Measurements from ENCODE around the gene MTMR3.

Gene MTMR3

GRCh38 chr22:30031764-30032455 is 148.9 kb downstream of the MTMR3 start:
- no peaks in the 10 kb centered on the region for H3K27me3 ChIP-seq
- no peaks in the 10 kb centered on the region for H3K9me3 ChIP-seq
- peaks cover 3% of the 10 kb centered on the region; the same call in 1 of the 2 replicates for H3K36me3 ChIP-seq
- H3K4me1 ChIP-seq = no peaks in the 10 kb centered on the region
- no peak for DNase-seq
- no peak overlapping the region for H3K4me3 ChIP-seq (ENCODE audit: low read depth, low read length)
- no peak for TF ChIP-seq CTCF (IDR thresholded peaks at IDR 0.05; ENCODE audit: low read depth, low read length)

GRCh38 chr22:30033137-30033536 is 150.2 kb downstream of the MTMR3 start:
- no peak for DNase-seq
- no peak overlapping the region for H3K4me3 ChIP-seq (ENCODE audit: low read depth, low read length)
- H3K27me3 ChIP-seq = no peaks in the 10 kb centered on the region
- H3K4me1 ChIP-seq = no peaks in the 10 kb centered on the region
- TF ChIP-seq CTCF (IDR thresholded peaks at IDR 0.05; ENCODE audit: low read depth, low read length) = no peak
- H3K36me3 ChIP-seq = no peaks in the 10 kb centered on the region
- no peaks in the 10 kb centered on the region for H3K9me3 ChIP-seq

- no peaks in the 10 kb centered on the region for H3K4me1 ChIP-seq
- H3K27me3 ChIP-seq = no peaks in the 10 kb centered on the region
- DNase-seq = no peak
- H3K4me3 ChIP-seq (ENCODE audit: low read depth, low read length) = no peak overlapping the region
- H3K9me3 ChIP-seq = no peaks in the 10 kb centered on the region
- no peaks in the 10 kb centered on the region for H3K36me3 ChIP-seq
- TF ChIP-seq CTCF (IDR thresholded peaks at IDR 0.05; ENCODE audit: low read depth, low read length) = no peak
These were observed 150.9 kb downstream of the MTMR3 start for GRCh38 chr22:30033901-30034300.

GRCh38 chr22:30036656-30037055 is 153.7 kb downstream of the MTMR3 start:
- Histone ChIP-seq H3K9me3 (no peaks in the 10 kb centered on the region), H3K4me1 (no peaks in the 10 kb centered on the region), H3K27me3 (no peaks in the 10 kb centered on the region), H3K36me3 (no peaks in the 10 kb centered on the region), H3K4me3 (ENCODE audit: low read depth, low read length) (no peak overlapping the region)
- DNase-seq = no peak
- TF ChIP-seq CTCF (IDR thresholded peaks at IDR 0.05; ENCODE audit: low read depth, low read length) = no peak

- no peaks in the 10 kb centered on the region for H3K9me3 ChIP-seq
- DNase-seq = no peak
- TF ChIP-seq CTCF (IDR thresholded peaks at IDR 0.05; ENCODE audit: low read depth, low read length) = no peak
- no peak overlapping the region for H3K4me3 ChIP-seq (ENCODE audit: low read depth, low read length)
- no peaks in the 10 kb centered on the region for H3K27me3 ChIP-seq
- no peaks in the 10 kb centered on the region for H3K36me3 ChIP-seq
- H3K4me1 ChIP-seq = no peaks in the 10 kb centered on the region
These were observed 155.2 kb downstream of the MTMR3 start for GRCh38 chr22:30038219-30038618.

- Histone ChIP-seq H3K4me1 (peaks cover 7% of the 10 kb centered on the region), H3K36me3 (no peaks in the 10 kb centered on the region), H3K4me3 (ENCODE audit: low read depth, low read length) (no peak overlapping the region), H3K9me3 (no peaks in the 10 kb centered on the region), H3K27me3 (no peaks in the 10 kb centered on the region)
- DNase-seq = no peak
- TF ChIP-seq CTCF (IDR thresholded peaks at IDR 0.05; ENCODE audit: low read depth, low read length) = no peak
These were observed 157.7 kb downstream of the MTMR3 start for GRCh38 chr22:30040499-30041260.
